Stimulated activated naive CD4-positive, alpha-beta T cell treated with Interleukin-2 at 50 U/mL for 16 hours (primary cell): ENCODE data around the gene DDI2.
"Not testable (repeated sequence)": the region's sequence is repeated elsewhere in the genome, so short reads cannot be mapped to it uniquely, and the experiment has no call there.

Experiments
- DNase-seq: peaks from one replicate; lab custom pipeline; 2025; lab: John Stamatoyannopoulos, UW

DDI2 gene

GRCh38 chr1:15636436-15636835 lies 19.2 kb downstream of the DDI2 start:
- DNase-seq = no peak

- no peak for DNase-seq
Measured at GRCh38 chr1:15637826-15638225, 20.6 kb downstream of the DDI2 start.

GRCh38 chr1:15639262-15639661 lies 22.0 kb downstream of the DDI2 start:
- no peak for DNase-seq

GRCh38 chr1:15639931-15640330 lies 22.7 kb downstream of the DDI2 start:
- DNase-seq = no peak

GRCh38 chr1:15640667-15641066 lies 23.4 kb downstream of the DDI2 start:
- no peak for DNase-seq

- no peak for DNase-seq
Measured at GRCh38 chr1:15649937-15650336, 32.7 kb downstream of the DDI2 start.

GRCh38 chr1:15650433-15650832 lies 33.2 kb downstream of the DDI2 start:
- DNase-seq = no peak

- DNase-seq = not testable (repeated sequence)
Measured at GRCh38 chr1:15652130-15652529, 34.9 kb downstream of the DDI2 start.

GRCh38 chr1:15654091-15654690 lies 36.9 kb downstream of the DDI2 start:
- no peak for DNase-seq

GRCh38 chr1:15656464-15656863 lies 39.2 kb downstream of the DDI2 start:
- DNase-seq = no peak

- DNase-seq = no peak
Measured at GRCh38 chr1:15657021-15657420, 39.8 kb downstream of the DDI2 start.

- no peak for DNase-seq
Measured at GRCh38 chr1:15660151-15660550, 42.9 kb downstream of the DDI2 start.

- no peak for DNase-seq
Measured at GRCh38 chr1:15662477-15662876, 45.2 kb downstream of the DDI2 start.

- no peak for DNase-seq
Measured at GRCh38 chr1:15663925-15664324, 46.7 kb downstream of the DDI2 start.

- no peak for DNase-seq
Measured at GRCh38 chr1:15667362-15667761, 50.1 kb downstream of the DDI2 start.

- DNase-seq = no peak
Measured at GRCh38 chr1:15668089-15668754, 51.0 kb downstream of the DDI2 start.

- DNase-seq = no peak
Measured at GRCh38 chr1:15669074-15669473, 51.8 kb downstream of the DDI2 start.

GRCh38 chr1:15669864-15670263 lies 52.6 kb downstream of the DDI2 start:
- no peak for DNase-seq

GRCh38 chr1:15671430-15671829 lies 54.2 kb downstream of the DDI2 start:
- DNase-seq = no peak

- no peak for DNase-seq
Measured at GRCh38 chr1:15674386-15675159, 57.3 kb downstream of the DDI2 start.

- DNase-seq = no peak
Measured at GRCh38 chr1:15676010-15676409, 58.8 kb downstream of the DDI2 start.

- DNase-seq = no peak
Measured at GRCh38 chr1:15676688-15677661, 59.7 kb downstream of the DDI2 start.
